Ramos (cell line): ENCODE results near the gene GSX2.
"Not testable (repeated sequence)": the region's sequence is repeated elsewhere in the genome, so short reads cannot be mapped to it uniquely, and the experiment has no call there.

ENCODE experiments used
- in situ Hi-C: fragments of 300-500 bp; cut with MboI; formaldehyde crosslinking; loops from one replicate; pipeline ENCODE4 v1.14.3; 2022; ENCODE audit warnings: low sequenced_read_pairs; ENCODE audit not compliant: unreplicated experiment

GSX2 gene

DNA sequence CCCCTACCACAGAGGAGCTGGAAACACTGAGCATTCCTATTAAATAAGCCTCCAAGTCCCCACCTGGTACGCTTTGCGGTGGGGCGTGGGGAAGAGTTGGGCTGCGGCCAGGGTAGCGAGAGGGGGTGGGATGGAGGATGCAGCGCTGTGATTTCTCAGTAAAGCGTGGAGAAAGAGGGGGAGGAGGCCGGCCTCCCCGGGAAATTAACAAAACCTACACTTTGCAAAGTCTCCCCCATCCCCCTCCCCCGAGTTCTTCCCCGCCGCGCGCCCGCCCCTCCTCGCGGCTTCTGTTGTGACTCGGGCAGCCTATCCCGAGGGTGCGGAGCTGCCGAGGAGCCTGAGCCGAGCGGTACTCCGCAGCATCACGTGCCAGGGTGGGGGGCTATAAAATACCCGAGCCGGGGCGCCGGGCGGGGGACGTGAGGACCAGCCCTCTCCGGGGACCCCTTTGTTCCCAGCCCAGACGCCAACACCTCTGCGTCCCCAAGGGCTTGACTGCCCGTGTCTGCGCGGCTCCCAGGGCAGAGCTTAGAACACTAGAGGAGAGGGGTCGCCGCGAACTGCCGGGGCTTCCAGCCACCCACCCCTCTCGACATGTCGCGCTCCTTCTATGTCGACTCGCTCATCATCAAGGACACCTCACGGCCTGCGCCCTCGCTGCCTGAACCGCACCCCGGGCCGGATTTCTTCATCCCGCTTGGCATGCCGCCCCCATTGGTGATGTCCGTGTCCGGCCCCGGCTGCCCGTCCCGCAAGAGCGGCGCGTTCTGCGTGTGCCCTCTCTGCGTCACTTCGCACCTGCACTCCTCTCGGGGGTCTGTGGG lies at the start of gene GSX2:
GSX2 (plus strand) TSS at position 416 of the 827 bp plus-strand sequence; CDS start at position 598, 182 bp downstream.
- in situ Hi-C loops = no loop called here

DNA sequence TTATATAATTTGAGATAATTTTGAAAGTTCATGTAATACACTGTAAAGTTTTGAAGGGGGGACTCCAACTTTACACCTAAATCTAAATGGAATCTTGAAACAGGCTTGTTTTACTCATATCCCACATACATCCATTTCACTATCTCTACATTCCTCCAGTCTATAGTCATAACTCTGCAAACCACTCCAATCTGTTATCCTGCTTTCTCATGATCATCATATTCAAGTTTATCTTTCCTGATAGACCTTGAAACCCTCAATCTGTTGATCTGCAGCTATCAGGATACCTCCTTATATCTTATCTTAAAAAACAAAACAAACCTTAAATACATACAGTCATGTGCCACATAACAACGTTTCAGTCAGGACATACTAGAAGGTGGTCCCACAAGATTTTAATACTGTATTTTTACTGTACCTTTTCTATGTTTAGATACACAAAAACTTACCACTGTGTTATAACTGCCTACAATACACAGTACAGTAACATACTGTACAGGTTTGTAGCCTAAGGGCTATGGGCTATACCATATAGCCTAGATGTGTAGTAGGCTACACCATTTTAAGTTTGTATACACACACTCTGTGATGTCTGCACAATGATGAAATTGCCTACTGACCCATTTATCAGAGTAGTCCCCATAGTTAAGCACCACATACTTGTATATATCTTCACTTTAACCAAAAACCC lies 49.6 kb upstream of the GSX2 start:
- in situ Hi-C loops = no loop called here

DNA sequence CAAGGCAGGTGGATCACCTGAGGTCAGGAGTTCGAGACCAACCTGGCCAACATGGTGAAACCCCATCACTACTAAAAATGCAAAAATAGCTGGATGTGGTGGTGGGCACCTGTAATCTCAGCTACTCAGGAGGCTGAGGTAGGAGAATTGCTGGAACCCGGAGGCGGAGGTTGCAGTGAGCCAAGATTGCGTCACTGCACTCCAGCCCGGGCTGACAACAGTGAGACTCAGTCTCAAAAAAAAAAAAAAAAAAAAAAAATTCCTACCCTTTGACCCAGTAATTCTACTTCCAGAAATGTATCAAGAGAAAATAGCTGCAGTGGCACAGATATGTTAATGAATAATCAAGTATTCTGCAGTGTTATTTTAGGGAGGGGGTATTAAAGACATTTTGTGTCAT lies 46.6 kb upstream of the GSX2 start:
- in situ Hi-C loops = not testable (repeated sequence)

DNA sequence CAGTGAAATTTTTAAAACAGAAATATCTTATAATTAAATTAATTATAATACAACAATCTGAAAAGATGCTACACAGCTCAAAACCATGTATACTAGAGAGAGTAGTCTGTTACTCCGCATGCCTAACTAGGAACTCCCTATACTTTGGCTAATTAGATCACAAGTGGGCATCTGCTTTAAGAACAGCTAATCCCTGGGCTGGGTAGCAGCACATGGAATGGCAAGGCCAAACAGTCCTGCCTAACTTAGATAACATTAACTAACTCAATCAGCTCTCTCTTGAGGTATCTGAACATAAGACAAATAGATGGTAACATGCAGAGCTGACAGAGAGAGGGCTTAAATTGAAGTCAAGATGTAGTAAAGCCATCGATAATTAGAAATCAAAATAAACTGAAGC lies 45.5 kb upstream of the GSX2 start:
- in situ Hi-C loops = no loop called here

DNA sequence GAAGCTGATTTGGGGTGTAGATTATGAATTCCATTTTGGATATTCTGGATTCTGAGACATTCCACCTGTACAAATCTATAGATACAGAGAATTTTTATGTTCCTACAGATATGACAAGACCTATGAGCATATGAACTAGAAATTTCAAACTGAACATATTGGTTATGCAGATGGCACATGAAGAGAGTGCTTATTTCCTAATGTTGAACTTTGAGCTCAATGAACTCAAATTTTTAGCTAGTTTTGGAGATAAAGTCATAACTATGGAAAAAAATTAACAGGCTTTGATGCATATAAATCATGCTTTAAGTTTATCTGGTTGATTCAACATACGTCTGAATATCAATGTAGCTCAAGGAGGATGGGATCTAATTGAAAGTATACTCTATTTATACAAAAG lies 44.5 kb upstream of the GSX2 start:
- in situ Hi-C loops = no loop called here

DNA sequence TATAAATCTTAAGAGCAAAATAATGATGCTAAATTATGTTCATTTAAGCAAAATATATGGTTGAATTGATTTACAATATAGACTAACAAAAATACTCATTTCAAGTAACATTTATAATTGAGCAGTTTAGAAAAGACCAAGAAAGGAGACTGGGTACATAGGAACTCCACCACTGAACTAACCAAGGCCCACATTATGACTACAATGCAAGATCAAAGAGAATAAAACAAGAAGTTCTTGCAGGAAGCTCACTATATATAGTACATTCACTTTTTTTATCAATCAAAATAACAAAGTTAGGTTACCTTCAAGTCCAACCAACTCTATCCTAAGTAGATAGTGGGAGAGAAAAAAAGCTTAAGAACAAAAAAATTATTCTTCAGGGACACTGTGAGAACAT lies 43.6 kb upstream of the GSX2 start:
- in situ Hi-C loops = no loop called here

DNA sequence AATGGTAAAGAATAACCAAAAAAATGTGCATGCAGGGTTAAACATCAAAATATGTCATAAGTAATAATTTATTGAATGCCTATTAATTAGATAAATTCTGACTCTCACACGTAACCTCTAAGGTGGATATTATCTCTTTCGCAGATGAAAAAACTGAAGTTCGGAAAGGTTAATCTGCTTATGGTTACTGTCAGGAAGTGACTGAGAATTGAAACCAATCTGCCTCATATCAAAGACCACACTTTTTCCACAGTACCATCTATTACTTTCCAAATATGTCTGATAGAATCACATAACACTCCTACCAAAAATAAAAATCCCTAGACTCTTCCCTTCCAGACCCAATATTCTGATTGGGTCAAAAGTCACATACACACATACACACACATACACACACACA lies 41.8 kb upstream of the GSX2 start:
- in situ Hi-C loops = no loop called here

DNA sequence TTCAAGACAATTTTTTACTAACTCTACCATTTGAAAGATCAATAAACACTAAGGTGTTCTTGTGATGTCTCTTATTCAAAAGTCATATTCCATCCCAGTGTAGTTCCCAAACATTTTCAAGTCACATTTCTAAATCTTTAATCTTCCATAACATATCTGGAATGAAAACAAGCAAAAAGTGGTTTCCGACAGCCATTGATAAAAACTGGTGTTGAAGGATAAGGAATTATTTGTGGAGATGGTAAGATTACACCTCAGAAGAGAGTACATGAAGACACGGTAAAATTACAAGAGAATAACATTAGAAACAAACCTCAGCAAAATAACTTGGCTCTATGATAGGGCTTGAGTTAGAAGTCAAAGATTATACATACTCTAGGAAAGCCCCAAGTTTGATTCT lies 39.8 kb upstream of the GSX2 start:
- in situ Hi-C loops = no loop called here

DNA sequence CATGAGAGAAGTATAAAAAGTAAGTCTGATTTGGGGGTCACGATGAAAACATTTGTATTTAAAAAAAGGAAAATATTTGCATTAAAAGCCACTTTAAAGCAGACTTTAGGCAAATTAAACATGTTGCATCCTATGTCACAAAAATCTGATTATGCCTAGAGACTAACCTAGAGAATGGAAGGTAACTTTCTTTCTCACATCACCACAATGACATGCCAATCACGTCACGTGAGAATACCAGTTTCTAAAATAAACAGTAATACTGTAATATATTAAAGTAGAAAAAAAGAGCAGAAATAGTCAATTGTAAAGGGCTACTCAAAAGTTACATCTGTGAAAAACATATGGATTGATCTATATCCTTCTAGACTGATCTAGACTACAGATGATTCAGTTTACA lies 38.9 kb upstream of the GSX2 start:
- in situ Hi-C loops = no loop called here

DNA sequence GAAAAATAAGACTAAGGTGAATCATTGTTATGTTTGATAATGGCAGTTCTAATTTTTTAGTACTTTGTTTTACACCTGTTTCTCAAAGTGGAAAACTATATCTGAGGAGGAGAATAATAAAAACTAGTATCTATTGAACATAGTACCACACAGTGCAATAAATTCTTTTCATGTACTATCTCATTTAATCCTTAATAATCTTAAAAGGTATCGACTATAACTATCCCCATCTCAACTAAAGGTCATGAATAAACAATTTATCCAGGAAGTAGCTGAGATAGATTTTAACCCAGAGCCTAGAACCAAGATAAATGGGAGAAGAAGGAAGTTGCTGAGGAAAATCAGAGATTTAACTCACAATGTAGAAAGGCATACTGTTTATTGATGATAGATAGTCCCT lies 38.1 kb upstream of the GSX2 start:
- in situ Hi-C loops = no loop called here

DNA sequence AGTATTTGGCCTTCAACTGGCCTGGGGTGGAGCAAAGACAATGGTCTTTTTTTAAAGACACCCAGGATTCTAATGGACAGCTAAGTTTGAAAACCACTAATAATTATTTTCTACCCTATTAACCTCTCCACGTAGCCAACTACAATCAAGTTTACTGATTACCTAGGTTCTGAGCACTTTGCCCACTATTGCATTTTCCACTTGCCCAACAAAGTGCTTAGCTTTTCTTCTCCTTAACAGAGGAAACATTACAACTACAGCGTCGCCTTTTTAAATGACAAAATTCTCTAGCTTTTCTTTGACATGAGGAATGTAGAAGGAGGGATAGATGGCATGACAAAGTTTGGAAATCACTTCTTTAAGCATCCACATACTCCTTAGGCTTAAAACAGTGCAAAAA lies 37.6 kb upstream of the GSX2 start:
- in situ Hi-C loops = no loop called here

DNA sequence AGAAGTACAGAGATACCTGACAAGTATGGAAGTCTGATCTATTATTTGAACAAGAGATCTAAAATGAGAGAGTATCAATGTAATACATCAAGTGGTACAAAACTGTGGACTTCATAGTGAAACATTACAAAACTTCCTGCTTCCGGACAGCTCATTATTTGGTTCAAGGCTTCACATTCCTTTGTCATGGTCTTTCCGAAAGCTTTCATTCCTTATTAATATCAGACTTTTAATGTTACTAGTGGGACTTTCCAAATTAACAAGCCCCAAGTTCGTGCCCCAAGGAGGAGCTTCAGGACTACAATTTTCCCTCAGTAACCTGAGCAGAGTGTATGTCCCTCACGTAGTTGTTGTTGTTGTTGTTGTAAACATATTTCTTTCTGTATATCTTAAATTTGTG lies 36.7 kb upstream of the GSX2 start:
- in situ Hi-C loops = no loop called here

DNA sequence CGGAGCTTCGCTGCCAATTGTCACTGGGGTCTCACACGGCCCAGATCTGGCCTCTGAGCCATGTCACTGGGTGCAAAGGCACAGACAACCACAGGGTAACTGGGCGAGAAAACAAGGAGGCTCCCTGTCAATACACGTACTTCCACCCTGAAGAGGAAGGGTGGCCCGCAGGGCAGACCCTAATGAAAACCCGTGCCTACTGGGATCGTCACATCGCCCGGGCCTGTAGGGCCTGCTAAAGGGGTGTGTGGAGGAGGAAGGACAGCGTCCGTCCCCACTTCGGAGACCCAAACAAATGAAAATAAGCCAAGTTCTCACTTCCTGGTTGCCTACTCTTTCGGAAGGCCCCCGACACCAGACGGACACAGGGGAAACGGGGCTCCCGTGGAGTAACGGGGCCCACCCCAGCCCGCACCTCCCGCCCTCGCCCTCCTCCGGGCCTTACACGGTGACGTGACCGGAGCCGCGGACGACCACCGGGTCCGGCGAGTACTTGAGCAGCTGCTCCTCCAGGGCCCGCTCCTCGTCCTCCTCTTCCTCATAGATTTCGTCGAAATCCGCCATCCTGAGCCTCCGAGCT lies 36.1 kb upstream of the GSX2 start:
- in situ Hi-C loops = no loop called here

DNA sequence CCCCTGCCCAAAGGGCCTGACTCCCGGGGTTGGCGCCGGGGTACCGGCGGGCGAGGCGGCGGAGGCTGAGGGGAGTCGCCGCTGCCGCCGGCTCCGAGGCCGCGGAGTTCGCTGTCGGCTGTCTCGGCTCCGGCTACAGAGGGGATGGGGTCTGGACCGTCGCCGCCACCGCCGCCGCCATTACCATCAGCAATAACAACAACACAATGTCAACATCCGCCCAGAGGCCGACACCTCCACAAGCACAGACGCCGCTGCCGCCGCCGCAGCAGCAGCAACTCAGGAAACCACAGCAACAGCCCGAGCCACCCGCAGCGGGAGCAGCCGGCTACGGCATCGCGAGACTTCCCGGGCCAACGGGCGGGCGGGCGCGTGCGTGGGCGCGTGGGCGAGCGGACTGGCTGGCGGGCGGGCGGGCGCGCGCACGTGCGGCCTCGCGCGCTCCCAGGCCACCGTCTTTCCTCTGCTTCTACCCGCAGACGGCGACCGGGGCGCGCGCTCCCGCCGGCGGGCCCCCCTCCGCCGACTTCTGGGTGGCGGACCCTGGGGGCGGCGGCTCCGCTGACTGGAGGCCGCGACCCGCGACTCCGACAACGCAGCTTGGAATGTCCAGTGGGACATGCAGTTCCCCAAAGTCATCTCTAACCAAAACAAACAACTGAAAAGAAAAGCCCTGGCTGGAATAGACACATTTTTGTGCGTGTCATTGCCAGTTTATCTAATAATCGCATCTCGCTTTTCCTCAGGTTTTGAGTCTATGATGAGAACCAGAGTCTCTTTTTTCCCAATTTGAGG lies 35.4 kb upstream of the GSX2 start, which contains the start of gene CHIC2:
CHIC2 (minus strand) TSS at position 289 of the 795 bp plus-strand sequence. CDS start 305 bp downstream, outside the sequence.
- in situ Hi-C loops = no loop called here

DNA sequence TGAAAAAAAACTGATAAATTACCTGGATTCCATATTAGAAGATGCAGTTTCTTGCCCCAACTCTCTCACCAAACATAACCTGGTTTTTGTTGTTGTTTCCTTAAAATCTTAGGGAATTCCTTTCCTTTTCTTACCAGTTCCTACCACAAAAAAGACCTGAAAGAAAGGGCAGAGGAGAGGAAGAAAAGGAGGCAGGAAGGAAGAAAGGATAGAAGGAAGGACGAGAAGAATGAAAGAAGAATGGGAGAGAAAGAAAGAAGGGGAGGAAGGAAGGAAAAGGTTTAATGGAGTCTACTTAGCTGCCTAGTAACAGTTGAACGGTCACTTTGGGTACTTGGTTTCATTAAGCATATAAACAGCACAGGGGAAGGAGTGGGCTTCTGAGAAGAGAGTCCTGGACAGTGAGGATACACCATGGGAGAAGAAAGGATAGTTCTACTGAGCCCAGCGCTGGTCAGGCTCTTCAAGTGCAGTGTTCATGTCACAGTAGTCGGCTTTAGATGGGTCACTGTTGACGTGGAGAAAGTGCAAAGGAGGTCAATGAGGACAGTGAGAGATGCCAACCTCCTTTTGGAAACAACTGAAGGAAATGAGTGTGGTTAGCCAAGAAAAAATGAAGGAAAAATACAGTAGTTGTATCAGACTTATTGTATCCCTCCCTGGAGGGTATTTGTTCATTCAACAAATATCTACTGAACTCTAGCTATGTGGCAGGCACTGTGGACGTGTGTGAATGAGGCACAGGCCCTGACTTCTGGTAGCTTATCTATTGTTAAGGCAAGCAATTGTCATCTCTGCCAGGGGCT lies 34.5 kb upstream of the GSX2 start:
- in situ Hi-C loops = no loop called here

DNA sequence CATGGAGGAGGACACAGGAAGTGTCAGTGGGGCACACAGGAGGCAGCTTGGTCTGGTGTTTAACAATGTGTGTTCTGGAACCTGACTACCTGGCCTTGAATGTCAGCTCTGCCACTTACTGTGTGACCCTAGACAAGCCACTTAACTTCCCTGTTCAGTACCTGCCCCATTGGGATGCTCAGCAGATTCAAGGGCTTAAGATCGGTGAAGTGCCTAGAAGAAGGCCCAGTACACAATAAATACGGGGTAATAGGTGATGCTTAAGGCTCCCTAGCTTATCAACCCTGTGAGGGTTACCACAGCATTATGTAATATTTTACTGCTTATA lies 33.9 kb upstream of the GSX2 start:
- in situ Hi-C loops = no loop called here

DNA sequence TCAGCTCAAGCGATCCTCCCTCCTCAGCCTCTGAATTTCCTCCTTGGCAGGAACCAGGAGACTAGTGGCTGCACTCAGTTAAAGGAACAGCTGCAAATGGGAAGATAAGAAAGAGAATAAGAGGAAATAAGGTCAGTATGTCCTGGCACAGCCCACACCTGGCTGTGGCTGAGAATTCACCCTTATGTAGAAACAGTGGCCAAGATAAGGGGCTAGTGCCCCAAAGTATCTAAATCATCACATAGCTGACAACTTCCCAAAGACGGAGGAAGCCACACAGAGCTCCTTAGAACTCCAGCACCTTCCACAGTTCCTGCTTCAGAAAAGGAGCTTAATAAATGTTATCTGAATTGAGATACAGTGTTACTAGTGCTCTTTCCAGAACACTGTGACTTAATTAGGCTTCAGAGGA lies 33.2 kb upstream of the GSX2 start:
- in situ Hi-C loops = no loop called here

DNA sequence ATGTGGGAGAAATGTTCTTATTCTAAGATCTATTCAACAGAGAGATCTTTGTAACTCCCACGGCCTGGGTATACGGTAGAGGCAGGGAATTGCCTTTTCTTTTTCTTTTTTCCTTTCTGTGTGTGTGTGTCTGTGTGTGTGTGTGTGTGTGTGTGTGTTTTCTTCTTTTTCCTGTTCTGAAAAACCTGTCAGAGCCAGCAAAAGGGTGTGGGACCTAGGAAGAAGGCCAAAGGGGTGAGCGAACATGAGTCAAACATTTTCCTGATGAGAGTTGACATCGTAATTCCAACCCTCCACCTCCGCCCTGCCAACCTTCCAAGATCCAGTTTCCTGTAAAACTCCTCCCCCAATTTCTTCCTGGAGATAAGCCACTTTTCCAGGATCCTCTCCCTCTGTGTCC lies 32.8 kb upstream of the GSX2 start:
- in situ Hi-C loops = no loop called here

DNA sequence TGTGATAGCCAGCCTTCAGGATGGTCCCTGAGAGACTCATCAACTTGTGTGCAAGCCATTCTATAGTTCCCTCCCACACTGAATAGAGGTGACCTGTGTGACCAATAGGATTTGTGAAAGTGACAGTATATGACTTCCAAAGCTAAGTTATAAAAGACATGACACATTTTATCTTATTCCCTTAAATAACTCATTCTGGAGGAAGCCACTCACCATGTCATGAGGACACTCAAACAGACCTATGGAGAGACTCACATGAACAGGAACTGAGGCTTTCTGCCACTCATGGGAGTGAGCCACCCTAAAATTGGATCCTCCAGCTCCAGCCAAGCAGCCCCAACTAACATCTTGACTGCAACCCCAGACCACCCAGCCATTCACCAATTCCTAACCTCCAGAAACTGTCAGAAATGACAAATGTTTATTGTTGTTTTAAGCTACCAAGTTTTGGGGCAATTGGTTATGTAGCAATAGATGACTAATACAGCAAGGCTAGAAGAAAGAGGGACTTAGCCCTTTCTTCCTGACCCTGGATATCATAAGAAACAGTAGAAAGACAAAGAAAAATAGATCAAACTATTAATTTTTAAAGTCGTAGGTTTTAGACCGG lies 26.6 kb upstream of the GSX2 start:
- in situ Hi-C loops = no loop called here

DNA sequence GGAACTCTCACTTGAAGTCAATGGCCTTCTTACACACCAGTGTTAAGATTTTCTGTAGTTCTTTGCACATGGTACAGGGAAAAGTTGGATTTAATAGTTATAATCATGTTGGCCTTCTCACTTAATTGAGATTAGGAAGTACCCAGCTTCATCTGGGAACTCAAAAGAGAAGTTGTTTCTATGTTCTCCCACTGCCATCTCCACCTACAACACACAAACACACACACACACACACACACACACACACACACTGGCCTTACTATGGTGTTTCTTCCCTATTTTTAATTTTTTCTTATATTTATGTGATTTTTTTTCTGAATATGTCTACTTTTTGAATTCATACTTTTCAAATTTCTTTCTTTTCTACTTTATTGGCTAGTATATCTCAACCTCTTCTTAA lies 25.6 kb upstream of the GSX2 start:
- in situ Hi-C loops = no loop called here
